Testis (tissue), 3 donors: Measurements from ENCODE around the gene BNC1. TPM values are rescaled to one million over a fixed set of nuclear protein-coding genes. Genes with fewer than 3 reads are reported as not detected.
"Not testable (repeated sequence)": the region's sequence is repeated elsewhere in the genome, so short reads cannot be mapped to it uniquely, and the experiment has no call there.

Experiments used
- DNase-seq: peaks from one replicate; pipeline ENCODE4 v3.0.0-alpha.2; 2019
- H3K27ac ChIP-seq, 2 donors: fragments of 200-600 bp; sonication (generic); one replicate each; pipeline ENCODE4 v1.5.1; 2019
- H3K27me3 ChIP-seq: fragments of 200-600 bp; sonication (generic); one replicate; pipeline ENCODE4 v1.5.1; 2019
- H3K36me3 ChIP-seq: fragments of 200-600 bp; sonication (generic); one replicate; pipeline ENCODE4 v1.5.1; 2017; ENCODE audit warnings: low read depth; ENCODE audit errors: missing control alignments
- H3K4me1 ChIP-seq: fragments of 200-600 bp; sonication (generic); one replicate; pipeline ENCODE4 v1.5.1; 2019
- H3K4me3 ChIP-seq, 2 donors: fragments of 200-600 bp; sonication (generic); one replicate each; pipeline ENCODE4 v1.5.1; 2017 to 2019
- H3K9me3 ChIP-seq: fragments of 200-600 bp; sonication (generic); one replicate; pipeline ENCODE4 v1.5.1; 2017
- POLR2A ChIP-seq: fragments of 450-650 bp; IDR thresholded peaks from one replicate; pipeline ENCODE4 v1.6.1; 2017; ENCODE audit warnings: antibody characterized with exemption, mild to moderate bottlenecking, moderate library complexity
- WGBS, 2 donors: methylation state at CpG; one replicate each; pipeline ENCODE4 v1.1.5; 2018; 5-methylcytosine and 5-hydroxymethylcytosine counted together
- intact Hi-C: fragments of 100-400 bp; cut with DNase I; formaldehyde crosslinking; loops from one replicate; pipeline ENCODE4 v1.15.1; 2023; ENCODE audit warnings: low total_unique reads
- polyA plus RNA-seq: library from polyadenylated mRNA; stranded (reverse); fragments of 350-450 nt; fragmentation: Illumina TruSeq; extraction: RNeasy Lipid Tissue Mini Kit (QIAGEN cat#74804); gene quantifications from one replicate; pipeline ENCODE4 v1.2.3, GENCODE V29; 2014; ENCODE audit warnings: low read depth, low replicate concordance; ENCODE audit not compliant: insufficient read depth
- total RNA-seq, 2 donors: library from RNA; depleted of rRNA; stranded (reverse); fragments of >200 nt; gene quantifications; one replicate each; pipeline ENCODE4 v1.2.3, GENCODE V29; 2016
- TF ChIP-seq, protein P1 (sequence below), 3 experiments: fragments of 450-650 bp in 2 of 3; fragments of 200-600 bp in 1 of 3; sonication (generic) in 1 of 3; IDR thresholded peaks; one replicate each; pipeline ENCODE4 v1.5.1; 2016 to 2019; ENCODE audit warnings: antibody characterized with exemption in 3 of 3, mild to moderate bottlenecking in 2 of 3, moderate library complexity in 1 of 3

BNC1 gene
- total and polyA plus RNA-seq, 3 donors from 2014 or later = 26.2 to 75.4 (median 32.7) TPM

DNA sequence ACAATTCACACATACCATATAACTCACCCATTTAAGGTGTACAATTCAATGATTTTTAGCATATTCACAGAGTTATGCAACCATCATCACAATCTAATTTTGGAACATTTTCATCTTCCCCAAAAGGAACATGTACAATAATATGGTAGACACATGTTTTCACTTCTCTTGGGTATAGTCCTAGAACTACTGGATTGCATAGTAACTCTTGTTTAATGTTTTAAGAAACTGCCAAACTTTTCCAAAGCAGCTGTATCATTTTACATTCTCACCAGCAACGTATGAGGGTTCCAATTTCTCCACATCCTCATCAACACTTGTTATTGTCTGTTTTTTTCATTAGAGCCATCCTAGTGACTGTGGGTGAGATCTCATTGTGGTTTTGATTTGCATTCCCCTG is 14.3 kb downstream of the BNC1 start:
- Histone ChIP-seq H3K4me3 (no peak overlapping the region), H3K4me1 (no peaks in the 10 kb centered on the region), H3K9me3 (no peaks in the 10 kb centered on the region), H3K27ac (no peak overlapping the region), H3K27me3 (no peaks in the 10 kb centered on the region), H3K36me3 (no peaks in the 10 kb centered on the region)
- TF ChIP-seq POLR2A = no peak
- TF ChIP-seq, protein P1, sequence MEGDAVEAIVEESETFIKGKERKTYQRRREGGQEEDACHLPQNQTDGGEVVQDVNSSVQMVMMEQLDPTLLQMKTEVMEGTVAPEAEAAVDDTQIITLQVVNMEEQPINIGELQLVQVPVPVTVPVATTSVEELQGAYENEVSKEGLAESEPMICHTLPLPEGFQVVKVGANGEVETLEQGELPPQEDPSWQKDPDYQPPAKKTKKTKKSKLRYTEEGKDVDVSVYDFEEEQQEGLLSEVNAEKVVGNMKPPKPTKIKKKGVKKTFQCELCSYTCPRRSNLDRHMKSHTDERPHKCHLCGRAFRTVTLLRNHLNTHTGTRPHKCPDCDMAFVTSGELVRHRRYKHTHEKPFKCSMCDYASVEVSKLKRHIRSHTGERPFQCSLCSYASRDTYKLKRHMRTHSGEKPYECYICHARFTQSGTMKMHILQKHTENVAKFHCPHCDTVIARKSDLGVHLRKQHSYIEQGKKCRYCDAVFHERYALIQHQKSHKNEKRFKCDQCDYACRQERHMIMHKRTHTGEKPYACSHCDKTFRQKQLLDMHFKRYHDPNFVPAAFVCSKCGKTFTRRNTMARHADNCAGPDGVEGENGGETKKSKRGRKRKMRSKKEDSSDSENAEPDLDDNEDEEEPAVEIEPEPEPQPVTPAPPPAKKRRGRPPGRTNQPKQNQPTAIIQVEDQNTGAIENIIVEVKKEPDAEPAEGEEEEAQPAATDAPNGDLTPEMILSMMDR (IDR thresholded peaks at IDR 0.05) = no peak
- DNase-seq = no peak
- WGBS, 2 donors = 67 to 73% methylated on average over 1 of the region's 1 CpG
- intact Hi-C loops = no loop called here

- H3K4me1 ChIP-seq = no peaks in the 10 kb centered on the region
- WGBS, 2 donors = 91 to 92% methylated on average over 4 of the region's 4 CpGs
- DNase-seq = no peak
- H3K27me3 ChIP-seq = no peaks in the 10 kb centered on the region
- H3K36me3 ChIP-seq = no peaks in the 10 kb centered on the region
- no peaks in the 10 kb centered on the region for H3K9me3 ChIP-seq
- H3K4me3 ChIP-seq = no peak overlapping the region
- TF ChIP-seq, protein P1 (IDR thresholded peaks at IDR 0.05) = no peak
- no peak for TF ChIP-seq POLR2A
- H3K27ac ChIP-seq = no peak overlapping the region
- intact Hi-C loops = no loop called here
Observed at GRCh38 chr15:83268147-83268546, 16.3 kb downstream of the BNC1 start.

DNA sequence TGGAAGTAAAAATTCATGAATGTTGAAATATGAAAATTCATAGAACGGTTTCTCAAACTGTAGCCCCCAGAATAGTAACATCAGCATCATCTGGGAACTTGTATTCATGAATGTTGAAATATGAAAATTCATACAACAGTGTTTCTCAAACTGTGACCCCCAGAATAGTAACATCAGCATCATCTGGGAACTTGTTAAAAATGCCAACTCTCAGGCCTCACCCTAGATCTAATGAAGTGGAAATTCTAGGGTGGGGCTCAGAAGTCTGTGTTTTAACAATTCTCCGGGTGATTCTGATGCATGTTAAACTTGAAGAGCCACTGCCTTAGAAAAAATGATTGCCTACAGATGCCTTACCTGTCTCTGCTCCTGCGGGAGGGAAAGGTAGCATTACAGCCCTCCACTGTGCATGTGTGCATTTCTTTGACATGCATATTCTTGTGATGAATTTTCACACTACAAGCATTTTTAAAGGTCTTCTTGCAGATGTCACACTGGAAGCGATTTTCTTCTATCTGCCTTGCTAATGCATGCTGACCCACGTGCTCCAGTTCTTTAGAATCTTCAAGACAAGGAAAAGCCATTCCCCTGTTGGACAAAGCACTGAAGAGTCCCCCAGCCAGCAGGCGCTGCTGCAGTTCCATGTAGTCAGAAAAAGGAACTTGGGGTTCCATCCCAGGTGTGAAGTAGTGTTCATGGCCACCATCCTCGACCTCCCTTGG is 21.7 kb downstream of the BNC1 start:
- no peak for DNase-seq
- 90 to 91% methylated on average over 7 of the region's 7 CpGs for WGBS, 2 donors
- no peak for TF ChIP-seq POLR2A
- TF ChIP-seq, protein P1 (IDR thresholded peaks at IDR 0.05) = no peak
- intact Hi-C loops = no loop called here
- Histone ChIP-seq H3K4me3 (no peak overlapping the region), H3K4me1 (no peaks in the 10 kb centered on the region), H3K27me3 (no peaks in the 10 kb centered on the region), H3K9me3 (no peaks in the 10 kb centered on the region), H3K36me3 (no peaks in the 10 kb centered on the region), H3K27ac (no peak overlapping the region)

GRCh38 chr15:83262181-83262580 is 22.3 kb downstream of the BNC1 start:
- H3K4me1 ChIP-seq, DNase-seq, H3K4me3 ChIP-seq, H3K27ac ChIP-seq, H3K27me3 ChIP-seq, H3K9me3 ChIP-seq, H3K36me3 ChIP-seq, intact Hi-C loops: not testable (repeated sequence)
- 90 to 96% methylated on average over 6 of the region's 6 CpGs for WGBS, 2 donors

GRCh38 chr15:83250781-83251180 is 33.7 kb downstream of the BNC1 start:
- no peak for TF ChIP-seq POLR2A
- TF ChIP-seq, protein P1 (IDR thresholded peaks at IDR 0.05) = no peak
- Histone ChIP-seq H3K27ac (no peak overlapping the region), H3K9me3 (no peaks in the 10 kb centered on the region), H3K36me3 (no peaks in the 10 kb centered on the region), H3K4me3 (no peak overlapping the region), H3K27me3 (no peaks in the 10 kb centered on the region), H3K4me1 (no peaks in the 10 kb centered on the region)
- intact Hi-C loops = no loop called here
- no peak for DNase-seq
